IMR-90 (cell line): Measurements from ENCODE around the gene NLRP14. TPM values are rescaled to one million over a fixed set of nuclear protein-coding genes. Genes with fewer than 3 reads are reported as not detected.
A peak's percentile ranks its signal among the peaks of the same experiment; 100 is the strongest.

Experiments
- ATAC-seq: fragments of 200-7000 bp; cut with Tn5 transposase; 2 replicates; pipeline ENCODE4 v1.9.1; 2020; ENCODE audit warnings: low read depth, mild to moderate bottlenecking, moderate library complexity
- BruUV-seq: library from RNA; stranded (reverse); fragments of 400-500 nt; replicated peaks from 2 replicates; lab custom pipeline; 2021; lab: Mats Ljungman, UMichigan
- CTCF ChIA-PET: fragments of 300-600 bp; formaldehyde crosslinking; extraction: SDS; loops from one replicate; lab custom pipeline; 2021; ENCODE audit warnings: antibody characterized with exemption; lab: Yijun Ruan, JAX
- POLR2A ChIA-PET: fragments of 300-600 bp; sonication (Branson Sonifier 250); formaldehyde crosslinking; loops from one replicate; lab custom pipeline; 2022; ENCODE audit warnings: antibody characterized with exemption; ENCODE audit not compliant: unreplicated experiment; lab: Charles Lee
- DNase-seq: peaks from one replicate; pipeline ENCODE4 v3.0.0; 2013
- H2AFZ ChIP-seq: replicated peaks from 2 replicates; pipeline ENCODE3; 2013; ENCODE audit warnings: low read length, mild to moderate bottlenecking; ENCODE audit not compliant: poor library complexity
- H2AK5ac ChIP-seq: 2 replicates; pipeline ENCODE4 v1.6.1; 2013; ENCODE audit warnings: low read depth, low read length, inconsistent platforms
- H2AK9ac ChIP-seq: replicated peaks from 2 replicates; pipeline ENCODE3; 2013; ENCODE audit warnings: mild to moderate bottlenecking, low read depth, low read length, moderate library complexity; ENCODE audit not compliant: poor library complexity
- H2BK120ac ChIP-seq: 2 replicates; pipeline ENCODE4 v1.6.1; 2013; ENCODE audit warnings: low read depth, low read length, inconsistent platforms
- H2BK15ac ChIP-seq: 3 replicates; pipeline ENCODE4 v1.6.1; 2013; ENCODE audit warnings: low read depth, low read length, inconsistent platforms
- H2BK20ac ChIP-seq: 2 replicates; pipeline ENCODE4 v1.6.1; 2013; ENCODE audit warnings: low read depth, mild to moderate bottlenecking, inconsistent platforms, low read length, moderate library complexity
- H2BK5ac ChIP-seq: 2 replicates; pipeline ENCODE4 v1.6.1; 2013; ENCODE audit warnings: mild to moderate bottlenecking, low read depth, low read length, inconsistent platforms; ENCODE audit not compliant: poor library complexity, severe bottlenecking
- H3K14ac ChIP-seq: replicated peaks from 2 replicates; pipeline ENCODE4 v1.6.1; 2013; ENCODE audit warnings: low read depth, low read length, inconsistent platforms
- H3K18ac ChIP-seq: 2 replicates; pipeline ENCODE4 v1.6.1; 2013; ENCODE audit warnings: low read depth, low read length, control low read depth
- H3K23ac ChIP-seq: 2 replicates; pipeline ENCODE4 v1.6.1; 2013; ENCODE audit warnings: low read depth, low read length, inconsistent platforms
- H3K27ac ChIP-seq: 2 replicates; pipeline ENCODE4 v1.5.1; 2013; ENCODE audit warnings: mild to moderate bottlenecking, control low read depth, low read length; ENCODE audit not compliant: insufficient read depth
- H3K27me3 ChIP-seq: 2 replicates; pipeline ENCODE4 v1.6.1; 2013; ENCODE audit warnings: low read length; ENCODE audit not compliant: control insufficient read depth, insufficient read depth
- H3K36me3 ChIP-seq: 2 replicates; pipeline ENCODE4 v1.6.1; 2013; ENCODE audit warnings: low read length, mixed read lengths; ENCODE audit not compliant: control insufficient read depth, insufficient read depth
- H3K4ac ChIP-seq: 2 replicates; pipeline ENCODE4 v1.6.1; 2013; ENCODE audit warnings: low read depth, low read length, inconsistent platforms
- H3K4me1 ChIP-seq: 2 replicates; pipeline ENCODE4 v1.6.1; 2013; ENCODE audit warnings: low read length, mixed read lengths; ENCODE audit not compliant: control insufficient read depth, insufficient read depth
- H3K4me2 ChIP-seq: 2 replicates; pipeline ENCODE4 v1.6.1; 2013; ENCODE audit warnings: low read depth, mild to moderate bottlenecking, control low read depth, low read length, moderate library complexity
- H3K4me3 ChIP-seq: 2 replicates; pipeline ENCODE4 v1.5.1; 2013; ENCODE audit warnings: low read depth, mild to moderate bottlenecking, control low read depth, low read length, moderate library complexity; ENCODE audit not compliant: insufficient read depth
- H3K56ac ChIP-seq: 2 replicates; pipeline ENCODE4 v1.6.1; 2013; ENCODE audit warnings: low read length, inconsistent platforms; ENCODE audit not compliant: insufficient read depth; ENCODE audit errors: extremely low read depth
- H3K79me1 ChIP-seq, 2 experiments: 2 replicates each; pipeline ENCODE4 v1.6.1; 2013; ENCODE audit warnings: low read length in 2 of 2, inconsistent platforms in 1 of 2, low read depth in 1 of 2
- H3K9ac ChIP-seq: 2 replicates; pipeline ENCODE4 v1.6.1; 2013; ENCODE audit warnings: low read depth, low read length, control low read depth
- H3K9me1 ChIP-seq: 2 replicates; pipeline ENCODE4 v1.6.1; 2013; ENCODE audit warnings: low read length, inconsistent platforms; ENCODE audit not compliant: insufficient read depth
- H3K9me3 ChIP-seq: 2 replicates; pipeline ENCODE4 v1.6.1; 2013; ENCODE audit warnings: low read length; ENCODE audit not compliant: control insufficient read depth, insufficient read depth
- H4K20me1 ChIP-seq: 2 replicates; pipeline ENCODE4 v1.6.1; 2013; ENCODE audit warnings: low read length, inconsistent platforms; ENCODE audit not compliant: insufficient read depth
- H4K5ac ChIP-seq: 2 replicates; pipeline ENCODE4 v1.6.1; 2013; ENCODE audit warnings: mild to moderate bottlenecking, low read depth, low read length, control low read depth
- H4K8ac ChIP-seq, 2 experiments: 2 replicates each; pipeline ENCODE4 v1.6.1; 2013; ENCODE audit warnings: low read depth in 2 of 2, low read length in 2 of 2, control low read depth in 1 of 2, inconsistent platforms in 1 of 2
- H4K91ac ChIP-seq: 2 replicates; pipeline ENCODE4 v1.6.1; 2013; ENCODE audit warnings: low read depth, low read length, inconsistent platforms; ENCODE audit not compliant: insufficient read depth
- CHD1 ChIP-seq: IDR thresholded peaks from 2 replicates; pipeline ENCODE4 v1.6.1; 2012; ENCODE audit warnings: low read depth, low read length, improper control_type of control experiment
- FOS ChIP-seq: fragments of 150-350 bp; IDR thresholded peaks from 2 replicates; pipeline ENCODE4 v1.6.1; 2016; ENCODE audit warnings: low read depth, low read length
- RAD21 ChIP-seq: IDR thresholded peaks from 2 replicates; pipeline ENCODE4 v1.6.1; 2012; ENCODE audit warnings: low read length, improper control_type of control experiment
- SMC3 ChIP-seq: fragments of 150-350 bp; IDR thresholded peaks from 2 replicates; pipeline ENCODE4 v1.6.1; 2016; ENCODE audit warnings: low read depth, mild to moderate bottlenecking, antibody characterized with exemption, low read length, moderate library complexity
- WGBS, 2 experiments: methylation state at CpG; one replicate each; pipeline versions ENCODE4 v1.1.5 to v1.1.7; 2013; ENCODE audit warnings: missing lambda C conversion rate in 2 of 2; ENCODE audit not compliant: insufficient read length in 1 of 2; ENCODE audit errors: extremely low coverage in 2 of 2; 5-methylcytosine and 5-hydroxymethylcytosine counted together
- dilution Hi-C: fragments of 300-500 bp; cut with HindIII; formaldehyde crosslinking; loops from one replicate; pipeline ENCODE4 v1.14.3; 2018; ENCODE audit warnings: low sequenced_read_pairs; ENCODE audit not compliant: unreplicated experiment
- in situ Hi-C: fragments of 300-500 bp; cut with MboI; formaldehyde crosslinking; loops from 3 replicates; pipeline ENCODE4 v1.14.3; 2019; ENCODE audit warnings: low sequenced_read_pairs, inconsistent platforms, mixed read lengths
- intact Hi-C: fragments of 100-400 bp; cut with micrococcal nuclease; formaldehyde crosslinking; loops from 2 replicates; pipeline ENCODE4 v1.10.0; 2022
- polyA plus RNA-seq, 3 experiments: library from polyadenylated mRNA; depleted of rRNA; stranded (reverse); fragments of >200 nt; gene quantifications; 2 replicates each; pipeline ENCODE4 v1.2.3, GENCODE V29; 2012; ENCODE audit warnings: low replicate concordance in 1 of 3
- total RNA-seq: library from RNA; depleted of rRNA; stranded (reverse); fragments of >200 nt; gene quantifications from 2 replicates; pipeline ENCODE4 v1.2.3, GENCODE V29; 2012

NLRP14 gene
- total and polyA plus RNA-seq, 2 of the 4 experiments (the other 2 are of a cell fraction): under 0.01 TPM; not detected in 1

DNA sequence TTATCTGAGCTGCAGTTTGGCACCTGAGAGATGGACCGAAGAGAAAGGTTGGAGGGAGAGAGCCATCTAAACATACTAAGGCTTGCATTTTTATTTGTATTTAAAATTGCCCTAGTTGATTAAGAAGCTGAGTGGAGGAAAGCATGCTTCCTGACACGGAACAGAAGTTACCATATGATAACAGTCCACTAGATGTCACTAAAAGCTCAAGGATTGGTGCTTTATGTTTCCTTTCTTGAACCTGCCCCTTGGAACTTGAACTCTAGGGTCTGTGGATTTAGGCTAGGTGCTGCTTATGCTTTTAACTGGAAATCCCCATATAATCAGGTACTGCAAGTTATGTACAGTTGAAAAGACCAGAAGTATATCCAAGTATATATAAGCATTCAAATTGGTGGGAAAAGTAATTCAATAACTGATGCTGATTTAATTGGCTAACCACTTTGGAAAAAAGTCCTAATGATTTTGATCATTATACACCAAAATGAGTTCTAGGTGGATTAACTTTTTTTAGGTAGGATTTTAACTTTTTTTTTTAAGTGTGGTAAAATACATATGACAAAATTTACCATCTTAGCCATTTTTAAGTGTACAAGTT lies 78.1 kb downstream of the NLRP14 start (continued):
- TF ChIP-seq RAD21: peak; percentile 85
- TF ChIP-seq SMC3: peak; percentile 66

DNA sequence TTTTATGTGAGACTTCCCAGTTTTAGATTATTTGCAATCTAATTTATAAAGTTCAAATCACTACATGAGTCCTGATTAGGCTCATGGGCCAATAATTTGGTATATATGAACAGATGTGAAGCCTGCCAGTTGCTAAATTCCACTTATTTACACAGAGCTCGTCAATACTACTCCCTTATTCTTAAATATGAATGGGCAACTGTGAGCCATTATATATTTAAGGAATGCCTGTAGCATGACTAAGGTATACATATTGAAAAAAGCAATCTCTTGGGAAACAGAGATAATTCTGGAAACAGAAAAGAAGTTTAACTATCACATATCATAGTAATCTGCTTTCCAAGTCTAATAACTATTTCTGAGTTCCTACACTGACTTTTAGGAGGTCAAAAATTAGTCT lies 95.5 kb downstream of the NLRP14 start:
- no peak overlapping the region for H2AFZ ChIP-seq
- no CpG with 5 or more reads among the region's 1 CpG for WGBS, 2 experiments

More for the DNA sequence above, 95.5 kb downstream of the NLRP14 start:
- no peaks in the 10 kb centered on the region for H3K36me3 ChIP-seq
- no peaks in the 10 kb centered on the region for H3K4me1 ChIP-seq
- ChIA-PET CTCF (no interaction called here), POLR2A (no interaction called here)
- H3K4ac ChIP-seq: no peak overlapping the region
- BruUV-seq: no TSS peak
- DNase-seq (peak; percentile 43), ATAC-seq (peak; percentile 48; the same call in 1 of the 2 replicates)
- no peak overlapping the region for H3K4me3 ChIP-seq
- H2BK20ac ChIP-seq: no peak overlapping the region
- H3K23ac ChIP-seq: no peak overlapping the region
- no peaks in the 10 kb centered on the region for H3K9me1 ChIP-seq
- H4K5ac ChIP-seq: no peak overlapping the region
- in situ Hi-C loops (loop anchor here (25.0 kb wide), 1 partner anchor 572 kb away; no protein-coding TSS in a partner anchor), dilution Hi-C loops (no loop called here), intact Hi-C loops (no loop called here)
- H3K9ac ChIP-seq: no peak overlapping the region
- no peaks in the 10 kb centered on the region for H3K27me3 ChIP-seq
- no peak overlapping the region for H2AK9ac ChIP-seq
- H3K79me1 ChIP-seq: no peaks in the 10 kb centered on the region
- H2AK5ac ChIP-seq: no peak overlapping the region
- no peak overlapping the region for H4K8ac ChIP-seq
- TF ChIP-seq CHD1 (no peak), FOS (peak; percentile 5; the same call in 1 of the 2 replicates)
- no peak overlapping the region for H3K27ac ChIP-seq
- H4K91ac ChIP-seq: no peak overlapping the region
- no peaks in the 10 kb centered on the region for H3K9me3 ChIP-seq
- no peak overlapping the region for H2BK120ac ChIP-seq
- no peak overlapping the region for H3K18ac ChIP-seq
- H2BK15ac ChIP-seq: no peak overlapping the region
- no peak overlapping the region for H2BK5ac ChIP-seq
- no peak overlapping the region for H3K4me2 ChIP-seq
- no peak overlapping the region for H3K56ac ChIP-seq
- no peak overlapping the region for H3K14ac ChIP-seq
- no peaks in the 10 kb centered on the region for H4K20me1 ChIP-seq
